Large intestine (tissue), 3 donors: ENCODE results near the gene UBALD1. TPM values are rescaled to one million over a fixed set of nuclear protein-coding genes. Genes with fewer than 3 reads are reported as not detected.

Source experiments
- DNase-seq, 2 donors: peaks; one replicate each; pipeline versions ENCODE4 v3.0.0 to v3.0.0-alpha.2; 2013
- H3K27ac ChIP-seq: one replicate; pipeline ENCODE4 v1.5.1; 2013; ENCODE audit warnings: low read length
- H3K27me3 ChIP-seq: 2 replicates; pipeline ENCODE4 v1.6.1; 2013; ENCODE audit warnings: low read length; ENCODE audit not compliant: control insufficient read depth, insufficient read depth
- H3K36me3 ChIP-seq: 2 replicates; pipeline ENCODE4 v1.6.1; 2013; ENCODE audit warnings: low read length; ENCODE audit not compliant: control insufficient read depth, insufficient read depth
- H3K4me1 ChIP-seq: one replicate; pipeline ENCODE4 v1.6.1; 2013; ENCODE audit warnings: low read length; ENCODE audit not compliant: control insufficient read depth, insufficient read depth
- H3K4me3 ChIP-seq: one replicate; pipeline ENCODE4 v1.5.1; 2013; ENCODE audit warnings: low read length
- H3K9me3 ChIP-seq: one replicate; pipeline ENCODE4 v1.6.1; 2013; ENCODE audit warnings: mild to moderate bottlenecking, low read depth, low read length, moderate library complexity; ENCODE audit not compliant: control insufficient read depth
- WGBS: methylation state at CpG from one replicate; pipeline ENCODE4 v1.1.5; 2013; ENCODE audit warnings: low lambda C conversion rate; ENCODE audit not compliant: insufficient coverage; 5-methylcytosine and 5-hydroxymethylcytosine counted together
- polyA plus RNA-seq: library from polyadenylated mRNA; unstranded; fragments of 120-200 nt; gene quantifications from one replicate; pipeline ENCODE4 v1.2.1, GENCODE V29; 2013

Gene UBALD1
- polyA plus RNA-seq, 1 donor, result 28.4 TPM

GRCh38 chr16:4646773-4647643 is 32.3 kb upstream of the UBALD1 start:
- Histone ChIP-seq H3K4me3 (no peak overlapping the region), H3K9me3 (peaks cover 23% of the 10 kb centered on the region), H3K27me3 (no peaks in the 10 kb centered on the region), H3K4me1 (peaks cover 2% of the 10 kb centered on the region), H3K27ac (no peak overlapping the region), H3K36me3 (peaks cover 45% of the 10 kb centered on the region)
- no CpG with 5 or more reads among the region's 22 CpGs for WGBS
- DNase-seq, result no peak

- WGBS, result 90% methylated on average over 4 of the region's 14 CpGs
- DNase-seq, result no peak
- peaks cover 33% of the 10 kb centered on the region for H3K36me3 ChIP-seq
- no peak overlapping the region for H3K27ac ChIP-seq
- H3K9me3 ChIP-seq, result peaks cover 7% of the 10 kb centered on the region
- no peaks in the 10 kb centered on the region for H3K27me3 ChIP-seq
- peaks cover 12% of the 10 kb centered on the region for H3K4me1 ChIP-seq
- H3K4me3 ChIP-seq, result no peak overlapping the region
Observed at GRCh38 chr16:4641895-4642294, 27.2 kb upstream of the UBALD1 start.

GRCh38 chr16:4641306-4641687 is 26.6 kb upstream of the UBALD1 start:
- no CpG with 5 or more reads among the region's 5 CpGs for WGBS
- DNase-seq, result no peak
- Histone ChIP-seq H3K4me3 (no peak overlapping the region), H3K36me3 (peaks cover 27% of the 10 kb centered on the region), H3K4me1 (peaks cover 12% of the 10 kb centered on the region), H3K27me3 (no peaks in the 10 kb centered on the region), H3K9me3 (peaks cover under 1% of the 10 kb centered on the region), H3K27ac (no peak overlapping the region)

- Histone ChIP-seq H3K9me3 (no peaks in the 10 kb centered on the region), H3K4me3 (no peak overlapping the region), H3K4me1 (peaks cover 12% of the 10 kb centered on the region), H3K27ac (no peak overlapping the region), H3K27me3 (no peaks in the 10 kb centered on the region), H3K36me3 (peaks cover 23% of the 10 kb centered on the region)
- no peak for DNase-seq
- no CpG with 5 or more reads among the region's 19 CpGs for whole genome bisulfite sequencing
Observed at GRCh38 chr16:4640572-4641305, 26.1 kb upstream of the UBALD1 start.

GRCh38 chr16:4639899-4640509 is 25.3 kb upstream of the UBALD1 start:
- Histone ChIP-seq H3K4me1 (peaks cover 12% of the 10 kb centered on the region), H3K27me3 (no peaks in the 10 kb centered on the region), H3K27ac (no peak overlapping the region), H3K9me3 (no peaks in the 10 kb centered on the region), H3K36me3 (peaks cover 19% of the 10 kb centered on the region), H3K4me3 (no peak overlapping the region)
- 100% methylated on average over 1 of the region's 27 CpGs for WGBS
- no peak for DNase-seq

- Histone ChIP-seq H3K9me3 (no peaks in the 10 kb centered on the region), H3K36me3 (peaks cover 28% of the 10 kb centered on the region), H3K4me3 (no peak overlapping the region), H3K27ac (no peak overlapping the region), H3K4me1 (peaks cover 12% of the 10 kb centered on the region), H3K27me3 (no peaks in the 10 kb centered on the region)
- whole genome bisulfite sequencing, result 100% methylated on average over 2 of the region's 21 CpGs
- no peak for DNase-seq
Observed at GRCh38 chr16:4637501-4638166, 22.9 kb upstream of the UBALD1 start.

- H3K4me3 ChIP-seq, result no peak overlapping the region
- no peaks in the 10 kb centered on the region for H3K27me3 ChIP-seq
- no CpG with 5 or more reads among the region's 13 CpGs for WGBS
- peaks cover 28% of the 10 kb centered on the region for H3K36me3 ChIP-seq
- H3K27ac ChIP-seq, result no peak overlapping the region
- H3K9me3 ChIP-seq, result peaks cover 4% of the 10 kb centered on the region
- peaks cover 12% of the 10 kb centered on the region for H3K4me1 ChIP-seq
- DNase-seq, result no peak
Observed at GRCh38 chr16:4636196-4636595, 21.5 kb upstream of the UBALD1 start.

- no peaks in the 10 kb centered on the region for H3K27me3 ChIP-seq
- H3K27ac ChIP-seq, result no peak overlapping the region
- no peak for DNase-seq
- no peaks in the 10 kb centered on the region for H3K4me1 ChIP-seq
- H3K4me3 ChIP-seq, result no peak overlapping the region
- H3K9me3 ChIP-seq, result peaks cover 4% of the 10 kb centered on the region
- WGBS, result no CpG with 5 or more reads among the region's 12 CpGs
- H3K36me3 ChIP-seq, result peaks cover 24% of the 10 kb centered on the region
Observed at GRCh38 chr16:4634768-4635167, 20.1 kb upstream of the UBALD1 start.

- WGBS, result 80% methylated on average over 2 of the region's 20 CpGs
- no peak overlapping the region for H3K27ac ChIP-seq
Observed at GRCh38 chr16:4633910-4634635, 19.4 kb upstream of the UBALD1 start.

More at GRCh38 chr16:4633910-4634635, 19.4 kb upstream of the UBALD1 start:
- Histone ChIP-seq H3K9me3 (peaks cover 4% of the 10 kb centered on the region), H3K4me3 (no peak overlapping the region), H3K27me3 (no peaks in the 10 kb centered on the region), H3K36me3 (peaks cover 24% of the 10 kb centered on the region), H3K4me1 (no peaks in the 10 kb centered on the region)
- no peak for DNase-seq
